HG02884 (cell line): ENCODE data around the gene TOMM20L.
"Not testable (repeated sequence)": the region's sequence is repeated elsewhere in the genome, so short reads cannot be mapped to it uniquely, and the experiment has no call there.

Experiments used
- ATAC-seq: cut with Tn5 transposase; IDR thresholded peaks from one replicate; pipeline ENCODE4 v1.9.1; 2021; ENCODE audit warnings: mild to moderate bottlenecking, moderate library complexity; ENCODE audit not compliant: unreplicated experiment

Gene TOMM20L

GRCh38 chr14:58395812-58396788, at the start of gene TOMM20L:
TSS of gene TOMM20L (plus strand) at chr14:58395930. CDS start at chr14:58395958, 28 bp downstream.
- peak; percentile 89 for ATAC-seq

- no peak for ATAC-seq
Observed at GRCh38 chr14:58353516-58354299, 42.0 kb upstream of the TOMM20L start.

GRCh38 chr14:58354808-58355207, 40.9 kb upstream of the TOMM20L start:
- ATAC-seq, result no peak

GRCh38 chr14:58356268-58356667, 39.5 kb upstream of the TOMM20L start:
- no peak for ATAC-seq

- ATAC-seq, result not testable (repeated sequence)
Observed at GRCh38 chr14:58362272-58362671, 33.5 kb upstream of the TOMM20L start.

GRCh38 chr14:58362798-58363412, 32.8 kb upstream of the TOMM20L start:
- no peak for ATAC-seq

- ATAC-seq, result no peak
Observed at GRCh38 chr14:58364316-58364715, 31.4 kb upstream of the TOMM20L start.

GRCh38 chr14:58367296-58367695, 28.4 kb upstream of the TOMM20L start:
- ATAC-seq, result no peak

- ATAC-seq, result no peak
Observed at GRCh38 chr14:58368956-58369355, 26.8 kb upstream of the TOMM20L start.

GRCh38 chr14:58376791-58377190, 18.9 kb upstream of the TOMM20L start:
- no peak for ATAC-seq

GRCh38 chr14:58390830-58391229, 4.9 kb upstream of the TOMM20L start:
- ATAC-seq, result no peak

- no peak for ATAC-seq
Observed at GRCh38 chr14:58395562-58395811, 243 bp upstream of the TOMM20L start.

- no peak for ATAC-seq
Observed at GRCh38 chr14:58397156-58397555, 1.4 kb downstream of the TOMM20L start.

- no peak for ATAC-seq
Observed at GRCh38 chr14:58398495-58398894, 2.8 kb downstream of the TOMM20L start.

- no peak for ATAC-seq
Observed at GRCh38 chr14:58398895-58399294, 3.2 kb downstream of the TOMM20L start.

GRCh38 chr14:58401587-58401986, 5.9 kb downstream of the TOMM20L start:
- ATAC-seq, result no peak

GRCh38 chr14:58408681-58409215, 13.0 kb downstream of the TOMM20L start:
- ATAC-seq, result no peak

- ATAC-seq, result no peak
Observed at GRCh38 chr14:58414845-58415244, 19.1 kb downstream of the TOMM20L start.

- ATAC-seq, result no peak
Observed at GRCh38 chr14:58415636-58416547, 20.2 kb downstream of the TOMM20L start.

- ATAC-seq, result not testable (repeated sequence)
Observed at GRCh38 chr14:58416934-58417333, 21.2 kb downstream of the TOMM20L start.
